ENCODE measurements around the gene DNAJB13.

Gene DNAJB13

GRCh38 chr11:73956876-73957653 lies 6.2 kb downstream of the DNAJB13 start:
- no peak for DNase-seq

GRCh38 chr11:73957654-73958361 lies 7.0 kb downstream of the DNAJB13 start:
- DNase-seq, result no peak

GRCh38 chr11:73958521-73959141 lies 7.8 kb downstream of the DNAJB13 start:
- DNase-seq, result no peak

- DNase-seq, result no peak
Measured at GRCh38 chr11:73961321-73961720, 10.5 kb downstream of the DNAJB13 start.

- no peak for DNase-seq
Measured at GRCh38 chr11:73962101-73962705, 11.4 kb downstream of the DNAJB13 start.

GRCh38 chr11:73963861-73964260 lies 13.0 kb downstream of the DNAJB13 start:
- no peak for DNase-seq

- DNase-seq, result no peak
Measured at GRCh38 chr11:73965076-73965763, 14.4 kb downstream of the DNAJB13 start.

GRCh38 chr11:73965764-73966121 lies 14.9 kb downstream of the DNAJB13 start:
- DNase-seq, result no peak

- DNase-seq, result no peak
Measured at GRCh38 chr11:73968356-73968966, 17.6 kb downstream of the DNAJB13 start.

GRCh38 chr11:73969091-73969490 lies 18.3 kb downstream of the DNAJB13 start:
- DNase-seq, result no peak

GRCh38 chr11:73969991-73970800 lies 19.4 kb downstream of the DNAJB13 start:
- no peak for DNase-seq

GRCh38 chr11:73971175-73971719 lies 20.4 kb downstream of the DNAJB13 start:
- DNase-seq, result no peak

GRCh38 chr11:73972187-73972586 lies 21.4 kb downstream of the DNAJB13 start:
- no peak for DNase-seq

GRCh38 chr11:73972620-73973449 lies 22.0 kb downstream of the DNAJB13 start:
- DNase-seq, result no peak

- DNase-seq, result no peak
Measured at GRCh38 chr11:73974604-73975478, 24.0 kb downstream of the DNAJB13 start.

- no peak for DNase-seq
Measured at GRCh38 chr11:73975479-73975757, 24.6 kb downstream of the DNAJB13 start.

GRCh38 chr11:73976451-73977151 lies 25.8 kb downstream of the DNAJB13 start:
- no peak for DNase-seq

GRCh38 chr11:73977856-73978519 lies 27.2 kb downstream of the DNAJB13 start:
- DNase-seq, result no peak

All from activated CD4-positive, alpha-beta T cell treated with anti-CD3 and anti-CD28 coated beads, Interleukin-2, amount 50 U/mL, for 16 hours (primary cell).